EH (cell line): Measurements from ENCODE around the gene NKD1.
A peak's percentile ranks its signal among the peaks of the same experiment; 100 is the strongest.

Experiments
- DNase-seq: peaks from one replicate; pipeline ENCODE4 v3.0.0-alpha.2; 2015; ENCODE audit warnings: low read depth

The NKD1 gene

DNA sequence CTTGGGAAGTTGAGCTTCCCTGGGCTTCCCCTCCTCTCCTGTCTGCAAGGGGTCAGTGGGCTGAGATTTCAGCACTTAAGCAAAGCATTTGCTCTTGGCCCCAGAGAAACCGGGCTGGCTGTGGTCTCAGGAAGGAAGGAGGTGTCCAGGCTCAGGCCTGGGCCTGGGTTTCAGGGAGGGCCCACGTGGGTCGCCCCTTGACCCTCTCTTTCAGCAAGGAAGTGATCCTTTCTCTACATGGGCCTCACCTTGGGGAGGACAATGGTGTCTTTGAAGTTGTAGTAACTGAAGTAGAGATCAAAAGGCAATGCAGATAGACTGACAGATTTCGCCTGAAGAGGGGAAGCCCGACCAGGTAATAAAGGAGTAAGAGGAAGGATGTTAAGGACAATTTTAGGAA is 147.9 kb downstream of the NKD1 start:
- DNase-seq, result no peak

DNA sequence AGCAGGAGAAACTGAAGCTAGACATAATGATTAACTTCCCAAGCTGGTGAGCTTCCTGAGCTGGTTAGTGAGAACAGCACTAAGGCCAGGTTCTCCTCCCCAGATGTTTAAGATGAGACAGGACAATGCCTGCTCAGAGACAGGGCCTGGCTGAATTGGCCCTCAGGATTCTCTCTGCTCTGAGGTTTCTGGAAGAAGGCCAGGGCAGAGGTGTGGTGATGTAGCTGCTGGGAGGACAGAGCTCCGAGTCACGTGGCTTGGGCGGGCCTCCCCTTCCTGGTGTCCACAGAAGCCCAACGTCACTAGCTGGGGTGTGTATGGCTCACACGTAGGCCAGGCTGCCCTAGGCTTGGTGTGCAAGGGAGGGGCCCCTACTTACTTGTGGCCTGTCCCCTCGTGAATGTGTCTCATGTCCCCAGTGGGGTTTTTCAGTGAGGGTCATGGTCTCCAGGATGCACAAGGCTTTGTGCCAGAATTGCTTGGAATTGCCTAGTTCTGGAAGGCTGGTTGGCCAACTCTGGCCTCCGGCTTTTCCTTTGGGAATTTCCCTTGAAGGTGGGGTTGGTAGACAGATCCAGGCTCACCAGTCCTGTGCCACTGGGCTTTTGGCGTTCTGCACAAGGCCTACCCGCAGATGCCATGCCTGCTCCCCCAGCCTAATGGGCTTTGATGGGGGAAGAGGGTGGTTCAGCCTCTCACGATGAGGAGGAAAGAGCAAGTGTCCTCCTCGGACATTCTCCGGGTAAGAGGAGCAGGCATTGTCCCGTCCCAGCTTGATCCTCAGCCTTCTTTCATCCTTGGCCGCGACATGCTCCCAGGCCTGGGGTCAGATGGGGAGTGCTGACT is 148.6 kb downstream of the NKD1 start:
- DNase-seq, result peak; percentile 68

DNA sequence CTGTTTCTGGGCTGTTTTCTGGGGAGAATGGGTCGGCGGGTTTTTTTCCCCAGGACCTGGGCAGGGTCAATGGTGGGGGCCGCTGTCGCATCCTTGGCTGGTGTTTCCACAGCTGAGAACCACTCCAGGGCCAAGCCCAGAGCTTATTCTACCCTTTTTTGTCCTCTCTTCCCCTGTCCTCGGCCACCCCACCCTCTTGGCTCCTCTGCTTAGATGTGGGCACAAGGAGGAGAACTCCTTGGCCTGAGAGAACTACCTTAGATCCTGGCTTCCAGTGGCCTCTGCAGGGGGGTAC is 149.2 kb downstream of the NKD1 start:
- DNase-seq, result no peak

DNA sequence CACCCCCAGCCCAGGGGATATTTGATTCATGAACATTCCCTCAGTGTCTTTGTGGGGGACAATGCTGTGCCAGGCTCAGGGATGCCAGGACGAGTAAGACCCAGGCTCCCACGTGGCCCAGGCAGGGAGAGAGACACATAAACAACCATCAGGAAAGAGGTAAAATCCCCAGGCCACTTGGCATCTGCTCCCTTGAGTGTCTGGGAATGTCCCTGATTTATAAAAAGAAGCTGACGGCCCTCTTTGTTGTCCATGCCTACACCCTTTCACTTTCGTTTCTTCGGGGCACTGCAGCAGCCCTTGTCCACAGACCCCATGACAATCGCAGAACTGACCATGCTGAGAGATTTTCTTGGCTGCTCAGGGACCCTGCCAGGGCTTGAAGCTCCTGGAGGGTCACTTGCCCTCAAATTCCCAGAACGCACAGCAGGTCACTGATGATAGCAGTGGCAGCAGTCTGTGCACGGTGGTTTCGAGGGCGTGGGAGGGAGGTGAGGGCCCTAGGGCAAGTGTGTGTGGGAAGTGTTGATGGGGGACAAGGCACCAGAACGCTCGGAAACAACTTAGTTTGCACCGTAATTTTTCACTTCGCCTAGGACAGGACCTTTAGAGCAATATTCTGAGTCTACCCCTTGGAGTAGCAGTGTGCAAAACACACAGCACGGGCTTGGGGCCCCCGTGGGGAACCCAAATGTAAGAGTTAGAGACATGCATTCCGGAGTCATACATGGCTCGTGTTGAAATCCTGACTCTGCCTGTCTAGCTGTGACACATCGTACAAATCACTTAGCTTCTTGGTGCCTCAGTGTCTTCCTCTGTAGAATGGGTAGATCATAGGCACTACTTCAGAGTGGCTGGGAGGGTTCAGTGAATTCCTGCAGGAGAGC is 149.9 kb downstream of the NKD1 start:
- DNase-seq, result peak; percentile 64
